ENCODE results near the gene PRAMEF8.
"Not testable (repeated sequence)": the region's sequence is repeated elsewhere in the genome, so short reads cannot be mapped to it uniquely, and the experiment has no call there.

DNA sequence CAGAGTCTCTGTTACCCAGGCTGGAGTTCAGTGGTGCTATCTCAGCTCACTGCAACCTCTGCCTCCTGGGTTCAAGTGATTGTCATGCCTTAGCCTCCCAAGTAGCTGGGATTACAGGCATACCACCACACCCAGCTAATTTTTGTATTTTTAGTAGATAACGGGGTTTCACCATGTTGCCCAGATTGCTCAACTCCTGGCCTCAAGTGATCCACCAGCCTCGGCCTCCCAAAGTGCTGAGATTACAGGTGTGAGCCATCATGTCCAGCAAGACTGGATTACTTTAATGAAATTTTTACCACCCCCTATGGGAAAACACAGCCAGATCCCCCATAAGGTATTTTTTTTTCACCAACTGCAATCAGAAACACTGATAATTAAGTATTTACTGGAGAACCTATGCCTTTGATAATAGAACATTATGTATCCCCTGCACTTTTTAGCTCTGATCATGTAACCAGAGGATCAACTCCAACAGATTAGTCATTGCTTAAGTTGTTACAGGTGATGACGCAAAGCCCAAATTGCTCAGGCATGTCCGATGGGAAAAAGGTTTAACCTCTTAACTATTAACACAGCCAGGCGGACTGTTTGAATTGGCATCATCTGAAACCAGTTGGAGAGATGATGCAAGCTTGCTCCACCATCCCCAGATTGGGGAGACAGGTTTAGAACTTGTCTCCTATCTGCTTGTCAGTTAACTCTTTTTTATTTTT lies 12.4 kb upstream of the PRAMEF8 start:
- TF ChIP-seq, protein P1, sequence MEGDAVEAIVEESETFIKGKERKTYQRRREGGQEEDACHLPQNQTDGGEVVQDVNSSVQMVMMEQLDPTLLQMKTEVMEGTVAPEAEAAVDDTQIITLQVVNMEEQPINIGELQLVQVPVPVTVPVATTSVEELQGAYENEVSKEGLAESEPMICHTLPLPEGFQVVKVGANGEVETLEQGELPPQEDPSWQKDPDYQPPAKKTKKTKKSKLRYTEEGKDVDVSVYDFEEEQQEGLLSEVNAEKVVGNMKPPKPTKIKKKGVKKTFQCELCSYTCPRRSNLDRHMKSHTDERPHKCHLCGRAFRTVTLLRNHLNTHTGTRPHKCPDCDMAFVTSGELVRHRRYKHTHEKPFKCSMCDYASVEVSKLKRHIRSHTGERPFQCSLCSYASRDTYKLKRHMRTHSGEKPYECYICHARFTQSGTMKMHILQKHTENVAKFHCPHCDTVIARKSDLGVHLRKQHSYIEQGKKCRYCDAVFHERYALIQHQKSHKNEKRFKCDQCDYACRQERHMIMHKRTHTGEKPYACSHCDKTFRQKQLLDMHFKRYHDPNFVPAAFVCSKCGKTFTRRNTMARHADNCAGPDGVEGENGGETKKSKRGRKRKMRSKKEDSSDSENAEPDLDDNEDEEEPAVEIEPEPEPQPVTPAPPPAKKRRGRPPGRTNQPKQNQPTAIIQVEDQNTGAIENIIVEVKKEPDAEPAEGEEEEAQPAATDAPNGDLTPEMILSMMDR (IDR thresholded peaks at IDR 0.05): not testable (repeated sequence)
- not testable (repeated sequence) for TF ChIP-seq EZH2 (IDR thresholded peaks at IDR 0.05)
